ENCODE data around the gene KCTD8.

DNA sequence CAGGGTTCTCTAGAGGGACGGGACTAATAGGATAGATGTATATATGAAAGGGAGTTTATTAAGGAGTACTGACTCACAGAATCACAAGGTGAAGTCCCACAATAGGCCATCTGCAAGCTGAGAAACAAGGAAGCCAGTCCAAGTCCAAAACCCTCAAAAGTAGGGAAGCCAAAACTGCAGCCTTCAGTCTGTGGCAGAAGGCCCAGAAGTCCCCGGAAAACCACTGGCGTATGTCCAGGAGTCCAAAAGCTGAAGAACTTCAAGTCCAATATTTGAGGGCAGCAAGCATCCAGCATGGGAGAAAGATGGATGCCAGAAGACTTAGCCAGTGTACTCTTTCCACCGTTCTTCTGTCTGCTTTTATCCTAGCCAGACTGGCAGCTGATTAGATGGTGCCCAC is 227.2 kb downstream of the KCTD8 start:
- TF ChIP-seq, protein P1, sequence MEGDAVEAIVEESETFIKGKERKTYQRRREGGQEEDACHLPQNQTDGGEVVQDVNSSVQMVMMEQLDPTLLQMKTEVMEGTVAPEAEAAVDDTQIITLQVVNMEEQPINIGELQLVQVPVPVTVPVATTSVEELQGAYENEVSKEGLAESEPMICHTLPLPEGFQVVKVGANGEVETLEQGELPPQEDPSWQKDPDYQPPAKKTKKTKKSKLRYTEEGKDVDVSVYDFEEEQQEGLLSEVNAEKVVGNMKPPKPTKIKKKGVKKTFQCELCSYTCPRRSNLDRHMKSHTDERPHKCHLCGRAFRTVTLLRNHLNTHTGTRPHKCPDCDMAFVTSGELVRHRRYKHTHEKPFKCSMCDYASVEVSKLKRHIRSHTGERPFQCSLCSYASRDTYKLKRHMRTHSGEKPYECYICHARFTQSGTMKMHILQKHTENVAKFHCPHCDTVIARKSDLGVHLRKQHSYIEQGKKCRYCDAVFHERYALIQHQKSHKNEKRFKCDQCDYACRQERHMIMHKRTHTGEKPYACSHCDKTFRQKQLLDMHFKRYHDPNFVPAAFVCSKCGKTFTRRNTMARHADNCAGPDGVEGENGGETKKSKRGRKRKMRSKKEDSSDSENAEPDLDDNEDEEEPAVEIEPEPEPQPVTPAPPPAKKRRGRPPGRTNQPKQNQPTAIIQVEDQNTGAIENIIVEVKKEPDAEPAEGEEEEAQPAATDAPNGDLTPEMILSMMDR (IDR thresholded peaks at IDR 0.05; ENCODE audit: low read depth, low read length, poor library complexity, severe bottlenecking): no peak
- no peak for TF ChIP-seq EZH2phosphoT487 (IDR thresholded peaks at IDR 0.05; ENCODE audit: borderline replicate concordance, low read length)
